ENCODE measurements around the gene RPL36.

RPL36 gene

DNA sequence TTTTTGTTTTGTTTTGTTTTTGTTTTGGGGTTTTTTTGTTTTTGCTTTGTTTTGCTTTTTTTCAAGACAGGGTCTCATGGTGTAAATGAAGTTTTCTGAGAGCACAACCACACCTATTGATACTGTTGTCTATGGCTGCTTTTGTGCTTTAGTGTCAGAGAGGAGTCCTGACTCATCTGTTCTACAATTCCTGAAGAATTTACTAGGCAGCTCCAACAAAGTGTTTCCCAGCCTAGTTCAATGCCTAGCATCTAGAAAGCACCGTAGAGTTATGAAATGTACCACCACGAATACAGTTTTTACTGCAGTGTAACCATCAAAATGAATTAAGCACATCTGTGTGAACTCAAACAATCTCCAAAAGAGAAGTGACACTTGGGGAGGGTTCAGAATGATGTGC lies 46.1 kb upstream of the RPL36 start:
- DNase-seq (ENCODE audit: low spot score), result no peak
- H2BK12ac ChIP-seq (ENCODE audit: low read length), result no peak overlapping the region
- WGBS, 2 donors (ENCODE audit: extremely low coverage in 2 of 2, insufficient read length in 2 of 2, insufficient replicate concordance in 1 of 2), result no CpG with 5 or more reads among the region's 2 CpGs

DNA sequence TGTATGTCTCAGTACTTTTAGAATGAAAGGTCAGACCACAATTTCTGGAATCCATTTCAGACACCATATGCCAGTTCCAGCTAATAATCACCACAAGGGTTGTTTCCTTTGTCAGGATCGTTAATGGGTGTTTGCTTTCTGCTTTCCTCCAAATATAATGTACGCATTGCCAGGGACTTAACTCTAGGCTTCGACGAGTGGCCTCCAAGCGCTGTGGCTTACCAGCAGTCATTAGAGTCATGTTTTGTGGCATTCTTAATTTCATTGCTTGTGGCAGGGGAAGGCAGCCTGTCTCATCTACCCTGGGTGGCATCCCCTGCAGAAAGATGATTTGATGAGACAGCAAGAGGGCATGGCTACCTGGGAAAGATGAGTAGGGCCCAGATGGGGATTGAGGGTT lies 44.7 kb upstream of the RPL36 start:
- Histone ChIP-seq H3K4ac (ENCODE audit: low read length) (no peak overlapping the region), H2AK5ac (ENCODE audit: low read depth, low read length) (no peak overlapping the region), H3K4me2 (ENCODE audit: insufficient read depth, low read length, poor library complexity, severe bottlenecking) (no peak overlapping the region), H3K4me1 (ENCODE audit: control insufficient read depth in 2 of 2, insufficient read depth in 1 of 2, low read depth in 1 of 2, low read length in 2 of 2) (no peaks in the 10 kb centered on the region), H2BK15ac (ENCODE audit: low read length) (no peak overlapping the region), H3K18ac (ENCODE audit: low read length) (no peak overlapping the region), H3K14ac (ENCODE audit: low read length) (no peak overlapping the region), H2BK120ac (ENCODE audit: low read depth, low read length) (no peak overlapping the region), H2BK12ac (ENCODE audit: low read length) (no peak overlapping the region), H2AFZ (ENCODE audit: low read length) (no peak overlapping the region), H3K23ac (ENCODE audit: low read depth, low read length, poor library complexity) (no peak overlapping the region), H3K9ac (ENCODE audit: low read depth, low read length, poor library complexity) (no peak overlapping the region), H3K27ac (replicated peaks; ENCODE audit: low read length) (no peak overlapping the region), H3K4me3 (ENCODE audit: low read length in 2 of 2) (no peak overlapping the region), H4K8ac (ENCODE audit: low read depth, low read length) (no peak overlapping the region), H4K91ac (ENCODE audit: low read depth, low read length, poor library complexity) (no peak overlapping the region), H3K36me3 (replicated peaks in 1 of 2; ENCODE audit: control insufficient read depth in 2 of 2, insufficient read depth in 2 of 2, low read length in 2 of 2) (peaks cover 43 to 91% of the 10 kb centered on the region in 2 donors), H3K79me1 (ENCODE audit: low read depth, low read length) (peaks cover 6% of the 10 kb centered on the region), H3K27me3 (ENCODE audit: control insufficient read depth in 3 of 3, insufficient read depth in 3 of 3, low read depth in 1 of 3, low read length in 3 of 3) (no peaks in the 10 kb centered on the region), H3K9me3 (replicated peaks in 1 of 2; ENCODE audit: control insufficient read depth in 2 of 2, insufficient read depth in 1 of 2, low read depth in 1 of 2, low read length in 2 of 2) (no peaks in the 10 kb centered on the region), H2BK5ac (ENCODE audit: low read length) (no peak overlapping the region)
- no peak for DNase-seq (ENCODE audit: low spot score)
- WGBS, 2 donors (ENCODE audit: extremely low coverage in 2 of 2, insufficient read length in 2 of 2, insufficient replicate concordance in 1 of 2), result no CpG with 5 or more reads among the region's 5 CpGs

More for the DNA sequence above, 46.1 kb upstream of the RPL36 start:
- Histone ChIP-seq H4K91ac (ENCODE audit: low read depth, low read length, poor library complexity) (no peak overlapping the region), H2BK15ac (ENCODE audit: low read length) (no peak overlapping the region), H3K79me1 (ENCODE audit: low read depth, low read length) (peaks cover 6% of the 10 kb centered on the region), H4K8ac (ENCODE audit: low read depth, low read length) (no peak overlapping the region), H3K23ac (ENCODE audit: low read depth, low read length, poor library complexity) (no peak overlapping the region), H3K4me3 (ENCODE audit: low read length in 2 of 2) (no peak overlapping the region), H2AFZ (ENCODE audit: low read length) (no peak overlapping the region), H3K9ac (ENCODE audit: low read depth, low read length, poor library complexity) (no peak overlapping the region), H3K9me3 (replicated peaks in 1 of 2; ENCODE audit: control insufficient read depth in 2 of 2, insufficient read depth in 1 of 2, low read depth in 1 of 2, low read length in 2 of 2) (no peaks in the 10 kb centered on the region), H3K14ac (ENCODE audit: low read length) (no peak overlapping the region), H3K4me1 (ENCODE audit: control insufficient read depth in 2 of 2, insufficient read depth in 1 of 2, low read depth in 1 of 2, low read length in 2 of 2) (no peaks in the 10 kb centered on the region), H3K36me3 (replicated peaks in 1 of 2; ENCODE audit: control insufficient read depth in 2 of 2, insufficient read depth in 2 of 2, low read length in 2 of 2) (peaks cover 37 to 90% of the 10 kb centered on the region in 2 donors), H2BK120ac (ENCODE audit: low read depth, low read length) (no peak overlapping the region), H3K4ac (ENCODE audit: low read length) (no peak overlapping the region), H2BK5ac (ENCODE audit: low read length) (no peak overlapping the region), H3K4me2 (ENCODE audit: insufficient read depth, low read length, poor library complexity, severe bottlenecking) (no peak overlapping the region), H3K18ac (ENCODE audit: low read length) (no peak overlapping the region), H3K27ac (replicated peaks; ENCODE audit: low read length) (no peak overlapping the region), H3K27me3 (ENCODE audit: control insufficient read depth in 3 of 3, insufficient read depth in 3 of 3, low read depth in 1 of 3, low read length in 3 of 3) (no peaks in the 10 kb centered on the region), H2AK5ac (ENCODE audit: low read depth, low read length) (no peak overlapping the region)

DNA sequence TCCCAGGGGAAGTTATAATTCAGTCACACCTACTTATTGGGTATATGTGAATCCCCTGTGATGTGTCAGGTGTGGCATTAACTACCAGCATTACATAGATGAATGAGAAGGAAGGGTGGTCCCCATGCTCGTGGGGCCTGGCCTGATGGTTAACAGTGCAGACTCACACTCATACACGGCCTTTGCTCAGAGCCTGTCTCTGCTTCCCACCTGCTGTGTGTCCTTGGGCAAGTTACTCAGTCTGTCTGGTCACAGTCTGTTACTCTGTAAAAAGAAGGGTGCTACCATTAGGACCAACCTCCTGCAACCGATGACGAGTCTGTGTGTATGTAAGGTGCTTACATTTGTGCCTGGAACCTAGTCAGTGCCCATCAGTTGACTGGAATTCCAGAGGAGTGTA lies 43.4 kb upstream of the RPL36 start:
- H3K18ac ChIP-seq (ENCODE audit: low read length), result no peak overlapping the region
- no peak overlapping the region for H2BK15ac ChIP-seq (ENCODE audit: low read length)
- H3K27me3 ChIP-seq (ENCODE audit: control insufficient read depth in 3 of 3, insufficient read depth in 3 of 3, low read depth in 1 of 3, low read length in 3 of 3), result no peaks in the 10 kb centered on the region
- H3K4ac ChIP-seq (ENCODE audit: low read length), result no peak overlapping the region
- H3K23ac ChIP-seq (ENCODE audit: low read depth, low read length, poor library complexity), result no peak overlapping the region
- H2AK5ac ChIP-seq (ENCODE audit: low read depth, low read length), result no peak overlapping the region
- DNase-seq (ENCODE audit: low spot score), result no peak
- H2BK12ac ChIP-seq (ENCODE audit: low read length), result no peak overlapping the region
- no peaks in the 10 kb centered on the region for H3K4me1 ChIP-seq (ENCODE audit: control insufficient read depth in 2 of 2, insufficient read depth in 1 of 2, low read depth in 1 of 2, low read length in 2 of 2)
- no peak overlapping the region for H4K8ac ChIP-seq (ENCODE audit: low read depth, low read length)
- peaks cover 3% of the 10 kb centered on the region for H3K79me1 ChIP-seq (ENCODE audit: low read depth, low read length)
- H4K91ac ChIP-seq (ENCODE audit: low read depth, low read length, poor library complexity), result no peak overlapping the region
- H3K9ac ChIP-seq (ENCODE audit: low read depth, low read length, poor library complexity), result no peak overlapping the region
- no CpG with 5 or more reads among the region's 4 CpGs for WGBS, 2 donors (ENCODE audit: extremely low coverage in 2 of 2, insufficient read length in 2 of 2, insufficient replicate concordance in 1 of 2)
- no peaks in the 10 kb centered on the region for H3K9me3 ChIP-seq (replicated peaks in 1 of 2; ENCODE audit: control insufficient read depth in 2 of 2, insufficient read depth in 1 of 2, low read depth in 1 of 2, low read length in 2 of 2)
- no peak overlapping the region for H3K14ac ChIP-seq (ENCODE audit: low read length)
- H3K36me3 ChIP-seq (replicated peaks in 1 of 2; ENCODE audit: control insufficient read depth in 2 of 2, insufficient read depth in 2 of 2, low read length in 2 of 2), result peaks cover 48 to 92% of the 10 kb centered on the region in 2 donors
- H3K27ac ChIP-seq (replicated peaks; ENCODE audit: low read length), result no peak overlapping the region
- no peak overlapping the region for H3K4me2 ChIP-seq (ENCODE audit: insufficient read depth, low read length, poor library complexity, severe bottlenecking)
- H2BK5ac ChIP-seq (ENCODE audit: low read length), result no peak overlapping the region
- no peak overlapping the region for H3K4me3 ChIP-seq (ENCODE audit: low read length in 2 of 2)
- no peak overlapping the region for H2AFZ ChIP-seq (ENCODE audit: low read length)
- no peak overlapping the region for H2BK120ac ChIP-seq (ENCODE audit: low read depth, low read length)

DNA sequence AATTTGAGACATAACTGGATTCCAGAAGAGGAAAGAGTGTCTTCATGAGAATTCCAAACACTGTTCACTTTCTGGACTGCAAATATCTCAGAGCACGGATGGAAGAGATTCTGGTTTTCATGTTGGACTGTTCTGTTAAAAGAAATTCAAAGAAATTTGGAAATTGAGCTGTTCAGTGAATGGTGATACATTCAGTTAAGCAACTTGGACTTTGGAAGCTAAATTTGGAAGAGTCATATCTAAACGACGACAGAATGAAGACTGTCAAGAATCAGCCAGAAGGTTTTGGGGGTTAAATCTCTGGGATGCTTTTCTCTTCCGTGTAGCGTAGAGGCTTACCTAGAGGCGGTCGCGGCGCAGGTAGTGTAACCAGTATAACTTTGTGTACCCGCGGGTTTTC lies 41.6 kb upstream of the RPL36 start:
- no CpG with 5 or more reads among the region's 11 CpGs for WGBS, 2 donors (ENCODE audit: extremely low coverage in 2 of 2, insufficient read length in 2 of 2, insufficient replicate concordance in 1 of 2)
- DNase-seq (ENCODE audit: low spot score), result no peak

More for the DNA sequence above, 41.6 kb upstream of the RPL36 start:
- Histone ChIP-seq H3K4ac (ENCODE audit: low read length) (no peak overlapping the region), H2BK5ac (ENCODE audit: low read length) (no peak overlapping the region), H4K8ac (ENCODE audit: low read depth, low read length) (no peak overlapping the region), H3K27ac (replicated peaks; ENCODE audit: low read length) (no peak overlapping the region), H3K4me2 (ENCODE audit: insufficient read depth, low read length, poor library complexity, severe bottlenecking) (no peak overlapping the region), H3K36me3 (replicated peaks in 1 of 2; ENCODE audit: control insufficient read depth in 2 of 2, insufficient read depth in 2 of 2, low read length in 2 of 2) (peaks cover 56 to 92% of the 10 kb centered on the region in 2 donors), H3K4me1 (ENCODE audit: control insufficient read depth in 2 of 2, insufficient read depth in 1 of 2, low read depth in 1 of 2, low read length in 2 of 2) (no peaks in the 10 kb centered on the region), H3K23ac (ENCODE audit: low read depth, low read length, poor library complexity) (no peak overlapping the region), H3K79me1 (ENCODE audit: low read depth, low read length) (peaks cover 6% of the 10 kb centered on the region), H2AFZ (ENCODE audit: low read length) (no peak overlapping the region), H3K27me3 (ENCODE audit: control insufficient read depth in 3 of 3, insufficient read depth in 3 of 3, low read depth in 1 of 3, low read length in 3 of 3) (no peaks in the 10 kb centered on the region), H2BK12ac (ENCODE audit: low read length) (no peak overlapping the region), H2BK15ac (ENCODE audit: low read length) (no peak overlapping the region), H3K18ac (ENCODE audit: low read length) (no peak overlapping the region), H4K91ac (ENCODE audit: low read depth, low read length, poor library complexity) (no peak overlapping the region), H3K4me3 (ENCODE audit: low read length in 2 of 2) (no peak overlapping the region), H3K9me3 (replicated peaks in 1 of 2; ENCODE audit: control insufficient read depth in 2 of 2, insufficient read depth in 1 of 2, low read depth in 1 of 2, low read length in 2 of 2) (no peaks in the 10 kb centered on the region), H3K9ac (ENCODE audit: low read depth, low read length, poor library complexity) (no peak overlapping the region), H2AK5ac (ENCODE audit: low read depth, low read length) (no peak overlapping the region), H3K14ac (ENCODE audit: low read length) (no peak overlapping the region), H2BK120ac (ENCODE audit: low read depth, low read length) (no peak overlapping the region)

All from neuronal stem cell (in vitro differentiated cells).